ENCODE results near the gene MRPS23. TPM values are rescaled to one million over a fixed set of nuclear protein-coding genes. Genes with fewer than 3 reads are reported as not detected.

The MRPS23 gene
- total and polyA plus RNA-seq, 8 donors = 39.2 to 46.1 (median 43.2) TPM

DNA sequence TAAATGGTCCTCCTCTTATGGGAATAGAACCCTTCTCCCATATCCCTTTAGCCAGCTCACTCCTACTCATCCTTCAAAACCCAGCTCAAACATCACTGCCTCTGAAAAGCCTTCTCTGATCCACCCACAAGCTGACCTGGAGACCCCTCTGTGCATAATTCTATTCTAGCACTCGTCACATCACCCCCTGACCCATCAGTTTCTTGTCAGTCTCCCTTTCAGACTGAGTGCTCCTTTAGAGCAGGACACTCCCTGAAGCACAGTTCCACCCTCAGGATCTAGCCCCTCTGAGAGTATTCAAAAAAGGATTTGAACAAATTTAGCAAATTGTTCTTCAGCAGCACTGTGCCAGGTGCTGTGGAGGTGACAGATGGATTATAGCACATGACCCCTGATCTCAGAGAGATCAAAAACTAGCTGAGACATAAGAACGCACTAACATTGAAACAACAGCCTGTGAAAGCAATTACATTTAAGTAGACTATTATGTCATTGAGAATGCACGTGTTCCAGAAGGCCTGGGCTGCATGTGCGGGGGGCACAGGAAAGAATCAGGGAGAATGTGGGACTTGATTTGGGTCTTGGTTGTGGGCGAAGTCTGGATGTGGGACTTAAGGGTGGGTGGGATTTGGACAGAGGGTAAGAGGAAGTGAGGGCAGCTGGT lies 43.5 kb downstream of the MRPS23 start:
- no peaks in the 10 kb centered on the region for H3K36me3 ChIP-seq
- TF ChIP-seq, protein P1, sequence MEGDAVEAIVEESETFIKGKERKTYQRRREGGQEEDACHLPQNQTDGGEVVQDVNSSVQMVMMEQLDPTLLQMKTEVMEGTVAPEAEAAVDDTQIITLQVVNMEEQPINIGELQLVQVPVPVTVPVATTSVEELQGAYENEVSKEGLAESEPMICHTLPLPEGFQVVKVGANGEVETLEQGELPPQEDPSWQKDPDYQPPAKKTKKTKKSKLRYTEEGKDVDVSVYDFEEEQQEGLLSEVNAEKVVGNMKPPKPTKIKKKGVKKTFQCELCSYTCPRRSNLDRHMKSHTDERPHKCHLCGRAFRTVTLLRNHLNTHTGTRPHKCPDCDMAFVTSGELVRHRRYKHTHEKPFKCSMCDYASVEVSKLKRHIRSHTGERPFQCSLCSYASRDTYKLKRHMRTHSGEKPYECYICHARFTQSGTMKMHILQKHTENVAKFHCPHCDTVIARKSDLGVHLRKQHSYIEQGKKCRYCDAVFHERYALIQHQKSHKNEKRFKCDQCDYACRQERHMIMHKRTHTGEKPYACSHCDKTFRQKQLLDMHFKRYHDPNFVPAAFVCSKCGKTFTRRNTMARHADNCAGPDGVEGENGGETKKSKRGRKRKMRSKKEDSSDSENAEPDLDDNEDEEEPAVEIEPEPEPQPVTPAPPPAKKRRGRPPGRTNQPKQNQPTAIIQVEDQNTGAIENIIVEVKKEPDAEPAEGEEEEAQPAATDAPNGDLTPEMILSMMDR (IDR thresholded peaks at IDR 0.05) = no peak
- intact Hi-C loops (cut with DNase I) = no loop called here
- no peak for DNase-seq
- peaks cover 0 to 4% of the 10 kb centered on the region in 2 donors for H3K9me3 ChIP-seq
- no peak overlapping the region for H3K4me3 ChIP-seq
- H3K27me3 ChIP-seq = peaks cover 0 to 24% of the 10 kb centered on the region in 2 donors
- ATAC-seq = no peak
- H3K4me1 ChIP-seq = peaks cover 6 to 7% of the 10 kb centered on the region in 2 donors
- H3K27ac ChIP-seq = no peak overlapping the region

DNA sequence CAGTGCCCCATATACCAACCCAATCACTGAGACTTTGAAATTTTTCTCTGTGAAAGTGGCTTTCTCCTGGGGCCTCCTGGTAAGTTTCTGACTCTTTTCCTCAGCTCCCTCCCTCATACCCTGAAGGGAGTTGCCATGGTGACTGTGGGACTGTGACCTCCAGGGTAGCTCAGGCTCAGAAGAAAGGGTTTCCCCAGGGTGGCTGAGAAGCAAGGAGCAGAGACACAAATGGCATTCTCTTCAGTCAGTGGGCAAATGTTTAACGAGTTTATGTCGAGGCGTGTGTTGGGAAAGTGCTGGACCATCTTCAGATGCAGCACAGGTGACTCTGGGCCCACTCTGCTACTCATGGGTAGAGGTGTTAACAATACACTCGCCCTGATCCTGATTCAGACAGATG lies 46.8 kb downstream of the MRPS23 start:
- no peak for DNase-seq
- H3K36me3 ChIP-seq = no peaks in the 10 kb centered on the region

DNA sequence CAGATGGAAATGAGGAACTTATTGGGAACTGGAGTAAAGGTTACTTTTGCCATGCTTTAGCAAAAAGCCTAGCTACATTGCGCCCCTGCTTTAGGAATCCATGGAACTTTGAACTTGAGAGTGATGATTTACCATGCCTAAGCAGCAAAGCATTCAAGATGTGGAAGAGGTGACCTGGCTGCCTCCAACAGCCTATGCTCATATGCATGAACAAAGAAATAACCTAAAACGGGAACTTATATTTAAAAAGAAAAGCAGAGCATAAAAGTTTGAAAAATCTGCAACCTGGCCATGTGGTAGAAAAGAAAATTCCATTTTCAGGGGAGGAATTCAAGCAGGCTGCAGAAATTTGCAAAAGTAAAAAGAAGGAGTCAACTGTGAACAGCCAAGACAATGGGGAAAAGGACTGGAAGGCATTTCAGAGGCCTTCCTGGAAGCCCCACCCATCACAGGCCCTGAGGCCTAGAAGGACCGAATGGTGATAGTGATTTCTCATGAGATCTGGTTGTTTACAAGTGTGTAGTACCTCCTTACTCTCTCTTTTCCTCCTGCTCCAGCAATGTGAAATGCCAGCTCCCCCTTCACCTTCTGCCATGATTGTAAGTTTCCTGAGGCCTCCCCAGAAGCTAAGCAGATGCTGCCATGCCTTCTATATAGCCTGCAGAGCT lies 48.7 kb downstream of the MRPS23 start:
- Histone ChIP-seq H3K27me3 (no peaks in the 10 kb centered on the region), H3K4me1 (no peaks in the 10 kb centered on the region), H3K27ac (no peak overlapping the region), H3K4me3 (no peak overlapping the region), H3K36me3 (no peaks in the 10 kb centered on the region), H3K9me3 (peaks cover 0 to 10% of the 10 kb centered on the region in 2 donors)
- no peak for ATAC-seq
- intact Hi-C loops (cut with DNase I) = no loop called here
- no peak for DNase-seq
- TF ChIP-seq, protein P1 (IDR thresholded peaks at IDR 0.05) = no peak

More for the DNA sequence above, 46.8 kb downstream of the MRPS23 start:
- no peak overlapping the region for H3K27ac ChIP-seq
- intact Hi-C loops (cut with DNase I) = no loop called here
- no peak overlapping the region for H3K4me3 ChIP-seq
- H3K9me3 ChIP-seq = peaks cover 0 to 10% of the 10 kb centered on the region in 2 donors
- H3K27me3 ChIP-seq = no peaks in the 10 kb centered on the region
- H3K4me1 ChIP-seq = no peaks in the 10 kb centered on the region
- ATAC-seq = no peak
- TF ChIP-seq, protein P1 (IDR thresholded peaks at IDR 0.05) = no peak

DNA sequence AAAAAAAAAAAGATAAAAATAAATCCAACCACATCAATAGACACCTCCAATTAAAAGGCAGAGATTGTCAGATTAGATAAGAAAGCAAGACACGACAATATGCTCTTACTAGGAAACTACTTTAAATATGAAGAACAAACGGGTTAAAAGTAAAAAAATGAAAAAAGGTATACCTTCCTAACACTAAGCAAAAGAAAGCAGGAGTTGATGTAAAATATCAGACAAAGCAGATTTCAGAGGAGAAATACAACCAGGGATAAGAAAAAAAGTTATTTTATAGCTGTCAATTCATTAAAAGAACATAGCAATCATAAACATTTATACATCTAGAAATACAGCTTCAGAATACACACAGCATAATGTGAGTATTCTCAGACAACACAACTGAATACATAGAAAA lies 55.0 kb downstream of the MRPS23 start:
- Histone ChIP-seq H3K36me3 (no peaks in the 10 kb centered on the region), H3K4me3 (no peak overlapping the region), H3K4me1 (no peaks in the 10 kb centered on the region), H3K27ac (no peak overlapping the region), H3K9me3 (no peaks in the 10 kb centered on the region), H3K27me3 (no peaks in the 10 kb centered on the region)
- TF ChIP-seq, protein P1 (IDR thresholded peaks at IDR 0.05) = no peak
- ATAC-seq (no peak), DNase-seq (no peak)
- intact Hi-C loops (cut with DNase I) = no loop called here

DNA sequence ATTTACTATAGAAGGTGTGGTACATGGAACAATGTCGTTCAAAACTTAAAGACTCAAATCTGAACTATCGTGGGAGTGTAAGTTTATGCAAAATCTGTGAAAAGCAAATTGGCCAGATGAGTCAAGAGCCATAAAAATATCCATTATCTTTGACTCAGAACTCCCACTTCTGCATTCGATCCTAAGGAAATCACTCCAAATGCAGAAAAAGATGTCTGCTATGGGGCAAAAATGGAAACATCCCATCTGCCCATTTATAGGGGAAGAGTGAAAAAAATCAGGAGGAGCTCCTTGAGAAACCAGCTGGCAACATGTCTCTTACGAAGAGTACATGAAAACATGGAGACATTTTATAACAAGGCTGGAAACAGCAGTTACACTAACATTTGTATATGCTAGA lies 61.1 kb downstream of the MRPS23 start:
- ATAC-seq = no peak
- no peaks in the 10 kb centered on the region for H3K36me3 ChIP-seq
- H3K9me3 ChIP-seq = no peaks in the 10 kb centered on the region
- TF ChIP-seq, protein P1 (IDR thresholded peaks at IDR 0.05) = no peak
- H3K4me1 ChIP-seq = no peaks in the 10 kb centered on the region
- intact Hi-C loops (cut with DNase I) = no loop called here
- peaks cover 0 to 19% of the 10 kb centered on the region in 2 donors for H3K27me3 ChIP-seq
- no peak overlapping the region for H3K4me3 ChIP-seq
- no peak for DNase-seq
- H3K27ac ChIP-seq = no peak overlapping the region

Measured in left lung (tissue), 10 donors.